Subcutaneous abdominal adipose tissue (tissue), 5 donors: ENCODE measurements around the gene VIL1.

Source experiments
- H3K27ac ChIP-seq: one replicate; pipeline ENCODE4 v1.7.0; 2013; ENCODE audit warnings: low read depth, mild to moderate bottlenecking, inconsistent platforms, low read length, moderate library complexity
- H3K27me3 ChIP-seq, 5 donors: one replicate each; pipeline ENCODE4 v1.7.0; 2013; ENCODE audit warnings: low read length in 5 of 5, inconsistent platforms in 1 of 5; ENCODE audit not compliant: control insufficient read depth in 5 of 5, insufficient read depth in 4 of 5
- H3K36me3 ChIP-seq, 5 donors: one replicate each; pipeline ENCODE4 v1.7.0; 2013; ENCODE audit warnings: low read length in 5 of 5; ENCODE audit not compliant: control insufficient read depth in 5 of 5, insufficient read depth in 5 of 5
- H3K4me1 ChIP-seq, 5 donors: one replicate each; pipeline ENCODE4 v1.7.0; 2013; ENCODE audit warnings: low read length in 5 of 5, mild to moderate bottlenecking in 3 of 5, moderate library complexity in 1 of 5; ENCODE audit not compliant: control insufficient read depth in 5 of 5, insufficient read depth in 5 of 5
- H3K4me3 ChIP-seq, 5 donors: one replicate each; pipeline ENCODE4 v1.7.0; 2013; ENCODE audit warnings: low read length in 5 of 5, low read depth in 1 of 5
- H3K9ac ChIP-seq, 5 donors: one replicate each; pipeline ENCODE4 v1.7.0; 2013; ENCODE audit warnings: low read length in 5 of 5, mild to moderate bottlenecking in 4 of 5, moderate library complexity in 3 of 5
- H3K9me3 ChIP-seq, 5 donors: one replicate each; pipeline ENCODE4 v1.7.0; 2013; ENCODE audit warnings: low read length in 5 of 5; ENCODE audit not compliant: control insufficient read depth in 5 of 5
- donor health status: healthy.
- donor health status: healthy.
- donor health status: healthy.
- donor health status: healthy.
- donor health status: healthy.

Gene VIL1

DNA sequence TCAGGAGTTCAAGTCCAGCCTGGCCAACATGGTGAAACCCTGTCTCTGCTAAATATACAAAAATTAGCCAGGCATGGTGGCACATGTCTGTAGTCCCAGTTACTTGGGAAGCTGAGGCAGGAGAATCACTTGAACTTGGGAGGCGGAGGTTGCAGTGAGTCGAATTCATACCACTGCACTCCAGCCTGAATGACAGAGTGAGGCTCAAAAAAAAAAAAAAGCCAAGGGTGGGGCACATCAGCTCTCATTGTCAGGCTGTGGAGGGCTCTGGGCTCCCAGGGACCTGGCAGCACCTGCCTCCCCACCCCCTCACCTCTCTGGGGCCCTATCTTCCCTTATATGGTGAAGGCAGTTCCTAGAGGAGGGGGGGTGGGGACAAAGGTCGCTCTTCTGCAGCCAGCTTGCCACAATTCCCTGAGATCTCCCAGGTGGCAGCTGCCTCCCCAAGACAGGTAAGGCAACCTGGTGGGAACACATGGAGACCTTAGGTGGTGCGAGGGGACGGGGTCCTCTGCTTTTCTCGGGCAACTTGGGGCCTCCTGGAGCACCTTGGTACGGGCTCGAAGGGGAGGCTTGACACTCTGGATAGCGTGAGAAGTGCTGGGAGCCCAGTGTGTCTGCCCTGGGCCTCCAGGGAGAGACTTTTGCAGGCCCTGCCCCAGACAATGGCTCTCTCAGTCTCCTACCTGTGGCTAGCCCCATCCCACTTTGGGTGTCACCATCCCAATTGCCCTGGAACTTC is at the start of gene VIL1:
Gene VIL1, plus strand, starts transcription at position 407 of the 742 bp plus-strand sequence. CDS start 4,656 bp downstream, outside the sequence.
- no peak within 1 kb of the TSS for H3K27ac ChIP-seq

DNA sequence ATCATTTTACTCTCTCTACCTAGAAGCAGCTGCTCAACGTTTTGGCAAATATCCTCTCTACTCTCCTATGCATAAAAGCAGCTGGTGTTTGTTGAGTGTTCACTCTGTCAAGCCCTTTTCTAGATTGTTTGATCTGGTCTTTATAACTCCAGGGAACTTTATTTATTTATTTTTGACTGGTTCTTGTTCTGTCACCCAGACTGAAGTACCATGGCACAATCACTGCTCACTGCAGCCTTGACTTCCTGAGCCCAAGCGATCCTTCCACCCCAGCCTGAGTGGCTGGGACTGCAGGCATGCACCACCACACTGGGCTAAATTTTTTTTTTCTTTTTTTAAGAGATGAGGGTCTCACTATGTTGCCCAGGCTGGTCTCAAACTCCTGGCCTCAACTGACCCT is 49.6 kb upstream of the VIL1 start:
- no peak overlapping the region for H3K9ac ChIP-seq
- H3K4me1 ChIP-seq, result peaks cover 3 to 36% (median 29%) of the 10 kb centered on the region in 5 donors
- H3K9me3 ChIP-seq, result peaks cover 2 to 7% (median 6%) of the 10 kb centered on the region in 5 donors
- no peaks in the 10 kb centered on the region for H3K27me3 ChIP-seq
- no peak overlapping the region for H3K4me3 ChIP-seq
- no peak overlapping the region for H3K27ac ChIP-seq
- H3K36me3 ChIP-seq, result no peaks in the 10 kb centered on the region

More for the DNA sequence above, at the start of gene VIL1:
- no peaks in the 10 kb centered on the region for H3K36me3 ChIP-seq
- H3K9ac ChIP-seq, result no peak within 1 kb of the TSS
- H3K27me3 ChIP-seq, result peaks cover 0 to 10% (median 3%) of the 10 kb centered on the region in 5 donors
- no peak within 1 kb of the TSS for H3K4me3 ChIP-seq
- H3K4me1 ChIP-seq, result no peaks in the 10 kb centered on the region
- H3K9me3 ChIP-seq, result no peaks in the 10 kb centered on the region

DNA sequence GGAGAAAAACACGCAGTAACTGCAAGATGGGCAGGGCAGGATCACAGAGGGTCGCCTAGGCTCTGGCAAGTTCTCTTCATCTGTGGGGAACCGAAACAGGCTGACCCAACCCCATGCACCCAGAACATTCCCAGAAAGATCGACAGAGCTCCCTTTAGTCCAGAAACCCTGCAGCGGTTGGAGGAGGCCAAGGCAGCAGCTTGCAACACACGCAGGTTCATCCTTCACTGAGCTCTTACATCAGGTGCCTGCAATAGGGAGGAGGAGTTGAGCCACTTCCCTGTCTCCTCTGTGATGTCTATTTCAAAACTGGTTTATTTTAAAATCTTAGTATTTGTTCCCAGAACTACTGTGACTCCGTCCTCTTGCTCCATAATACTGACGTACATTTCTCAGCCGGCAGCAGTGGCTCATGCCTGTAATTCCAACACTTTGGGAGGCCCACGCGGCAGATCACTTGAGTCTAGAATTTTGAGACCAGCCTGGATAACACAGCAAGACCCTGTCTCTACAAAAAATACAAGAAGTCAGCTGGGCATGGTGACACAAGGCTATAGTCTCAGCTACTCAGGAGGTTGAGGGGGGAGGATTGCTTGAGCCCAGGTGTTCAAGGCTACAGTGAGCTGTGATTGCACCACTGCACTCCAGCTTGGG is 48.4 kb upstream of the VIL1 start:
- H3K9me3 ChIP-seq, result peaks cover 2 to 7% (median 6%) of the 10 kb centered on the region in 5 donors
- no peaks in the 10 kb centered on the region for H3K27me3 ChIP-seq
- H3K4me1 ChIP-seq, result peaks cover 3 to 36% (median 29%) of the 10 kb centered on the region in 5 donors
- no peak overlapping the region for H3K4me3 ChIP-seq
- peak overlapping the region in 3 of 5 donors; percentile 8 to 47 (median 21) for H3K9ac ChIP-seq
- H3K36me3 ChIP-seq, result no peaks in the 10 kb centered on the region
- H3K27ac ChIP-seq, result peak overlapping the region; percentile 69

DNA sequence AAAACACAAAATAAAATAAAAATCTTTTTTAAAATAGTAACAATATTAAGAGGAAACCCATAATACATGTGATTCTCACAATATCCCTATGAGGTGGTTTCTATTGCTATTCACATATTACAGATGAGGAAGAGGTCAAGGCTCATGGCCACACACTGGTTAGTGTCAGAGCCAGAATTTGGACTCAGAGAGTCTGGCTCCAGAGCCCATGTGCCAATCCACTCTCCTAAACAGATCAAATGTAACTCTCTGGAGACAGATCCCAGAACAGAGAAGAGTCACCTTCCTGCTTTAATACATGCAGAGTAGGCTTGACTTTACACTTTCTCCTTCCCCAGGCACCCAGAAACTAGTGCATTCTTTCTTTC is 47.0 kb upstream of the VIL1 start:
- no peak overlapping the region for H3K9ac ChIP-seq
- H3K4me3 ChIP-seq, result no peak overlapping the region
- H3K27ac ChIP-seq, result no peak overlapping the region
- no peaks in the 10 kb centered on the region for H3K27me3 ChIP-seq
- H3K9me3 ChIP-seq, result peaks cover 0 to 2% (median 1%) of the 10 kb centered on the region in 5 donors
- H3K4me1 ChIP-seq, result peaks cover 3 to 35% (median 29%) of the 10 kb centered on the region in 5 donors
- no peaks in the 10 kb centered on the region for H3K36me3 ChIP-seq

- H3K36me3 ChIP-seq, result no peaks in the 10 kb centered on the region
- H3K9me3 ChIP-seq, result no peaks in the 10 kb centered on the region
- H3K27me3 ChIP-seq, result no peaks in the 10 kb centered on the region
- no peak overlapping the region for H3K27ac ChIP-seq
- no peak overlapping the region for H3K4me3 ChIP-seq
- H3K9ac ChIP-seq, result no peak overlapping the region
- H3K4me1 ChIP-seq, result peaks cover 3 to 15% (median 13%) of the 10 kb centered on the region in 5 donors
These were observed 44.1 kb upstream of the VIL1 start for GRCh38 chr2:218374795-218375194.

DNA sequence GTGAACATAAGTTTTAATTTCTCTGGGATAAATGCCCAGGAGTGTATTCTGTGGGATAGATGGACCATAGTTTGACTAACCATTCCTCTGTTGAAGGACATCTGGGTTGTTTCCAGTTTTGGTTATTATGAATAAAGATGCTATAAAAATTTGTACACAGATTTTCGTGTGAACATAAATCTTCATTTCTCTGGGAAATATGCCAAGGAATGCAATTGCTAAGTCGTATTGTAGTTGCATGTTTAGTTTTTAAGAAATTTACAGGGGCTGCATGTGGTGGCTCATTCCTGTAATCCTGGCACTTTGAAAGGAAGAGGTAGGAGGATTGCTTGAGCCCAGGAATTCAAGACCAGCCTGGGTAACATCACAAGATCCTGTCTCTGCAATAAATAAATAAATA is 43.7 kb upstream of the VIL1 start:
- Histone ChIP-seq H3K4me3 (no peak overlapping the region), H3K27ac (no peak overlapping the region), H3K36me3 (no peaks in the 10 kb centered on the region), H3K9ac (no peak overlapping the region), H3K4me1 (peaks cover 2 to 12% (median 10%) of the 10 kb centered on the region in 5 donors), H3K27me3 (no peaks in the 10 kb centered on the region), H3K9me3 (no peaks in the 10 kb centered on the region)

- H3K36me3 ChIP-seq, result no peaks in the 10 kb centered on the region
- H3K4me3 ChIP-seq, result no peak overlapping the region
- no peaks in the 10 kb centered on the region for H3K9me3 ChIP-seq
- H3K27me3 ChIP-seq, result no peaks in the 10 kb centered on the region
- H3K9ac ChIP-seq, result no peak overlapping the region
- H3K27ac ChIP-seq, result no peak overlapping the region
- peaks cover 0 to 8% (median 3%) of the 10 kb centered on the region in 5 donors for H3K4me1 ChIP-seq
These were observed 40.9 kb upstream of the VIL1 start for GRCh38 chr2:218378053-218378452.

DNA sequence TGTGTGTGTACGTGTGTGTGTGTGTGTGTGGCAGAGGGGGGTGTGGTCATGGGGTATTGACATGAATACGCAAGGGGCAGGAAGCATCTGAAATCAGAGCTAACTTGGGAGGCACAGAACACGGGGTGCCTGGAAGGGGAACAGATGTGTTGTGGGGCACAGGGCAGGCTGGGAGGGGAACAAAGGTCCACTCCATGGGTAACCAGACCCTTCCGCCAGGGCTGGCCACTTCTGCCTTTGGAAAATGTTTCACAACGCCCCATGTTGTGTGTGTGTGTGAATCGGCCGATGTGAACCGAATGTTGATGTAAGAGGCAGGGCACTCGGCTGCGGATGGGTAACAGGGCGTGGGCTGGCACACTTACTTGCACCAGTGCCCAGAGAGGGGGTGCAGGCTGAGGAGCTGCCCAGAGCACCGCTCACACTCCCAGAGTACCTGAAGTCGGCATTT is 37.0 kb upstream of the VIL1 start, which contains the start of gene SLC11A1:
Gene SLC11A1, plus strand, starts transcription at position 358 of the 451 bp plus-strand sequence. CDS start 96 bp downstream, outside the sequence.
- H3K4me3 ChIP-seq, result peak within 1 kb of the TSS in 2 of 5 donors; percentile 22 to 28
- no peaks in the 10 kb centered on the region for H3K27me3 ChIP-seq
- H3K9ac ChIP-seq, result no peak within 1 kb of the TSS
- no peaks in the 10 kb centered on the region for H3K9me3 ChIP-seq
- H3K27ac ChIP-seq, result no peak within 1 kb of the TSS
- H3K4me1 ChIP-seq, result peaks cover 0 to 15% (median 3%) of the 10 kb centered on the region in 5 donors
- H3K36me3 ChIP-seq, result no peaks in the 10 kb centered on the region

- no peaks in the 10 kb centered on the region for H3K9me3 ChIP-seq
- H3K4me3 ChIP-seq, result peak overlapping the region in 1 of 5 donors; percentile 28
These were observed 36.1 kb upstream of the VIL1 start for GRCh38 chr2:218382785-218383184.

More at GRCh38 chr2:218382785-218383184, 36.1 kb upstream of the VIL1 start:
- Histone ChIP-seq H3K36me3 (no peaks in the 10 kb centered on the region), H3K4me1 (peaks cover 2 to 23% (median 11%) of the 10 kb centered on the region in 5 donors), H3K27me3 (no peaks in the 10 kb centered on the region), H3K9ac (no peak overlapping the region), H3K27ac (no peak overlapping the region)
